Measurements from ENCODE around the gene RXFP4. TPM values are rescaled to one million over a fixed set of nuclear protein-coding genes. Genes with fewer than 3 reads are reported as not detected.

RXFP4 gene
- total RNA-seq, 2 experiments from 2014 or later = not detected

Small RNA genes within 50 kb of the gene (microRNA-seq; reads per million reads assigned to microRNA genes)
- not detected for gene MIR6738 (ENCODE audit: borderline microRNAs expressed, borderline number of aligned reads, borderline replicate concordance)

Other genes starting within 250 kb of the RXFP4 start
- 10 to 100 TPM; 48.0 to 51.2 TPM for gene GON4L, start 84.4 kb upstream of the RXFP4 start, total RNA-seq
- gene SYT11, start 82.1 kb upstream of the RXFP4 start, total RNA-seq = 10 to 100 TPM; 25.0 to 25.1 TPM
- 10 to 100 TPM; 19.1 to 21.1 TPM for gene RIT1, start 30.3 kb upstream of the RXFP4 start, total RNA-seq
- 10 to 100 TPM; 66.1 to 70.2 TPM for gene KHDC4, start 7.2 kb upstream of the RXFP4 start, total RNA-seq
- 100 to 1,000 TPM; 165 to 174 TPM for gene ARHGEF2, start 36.9 kb downstream of the RXFP4 start, total RNA-seq
- 100 to 1,000 TPM; 171 to 175 TPM for gene SSR2, start 79.3 kb downstream of the RXFP4 start, total RNA-seq
- gene UBQLN4, start 112.2 kb downstream of the RXFP4 start, total RNA-seq = 10 to 100 TPM; 32.7 to 32.9 TPM
- 10 to 100 TPM; 61.4 to 65.1 TPM for gene LAMTOR2, start 113.1 kb downstream of the RXFP4 start, total RNA-seq
- under 1 TPM; 0.52 to 0.56 TPM for gene RAB25, start 119.5 kb downstream of the RXFP4 start, total RNA-seq
- under 1 TPM; 0.43 to 0.51 TPM for gene MEX3A, start 140.8 kb downstream of the RXFP4 start, total RNA-seq
- gene LMNA, start 173.1 kb downstream of the RXFP4 start, total RNA-seq = 100 to 1,000 TPM; 210 to 211 TPM
- gene SEMA4A, start 211.9 kb downstream of the RXFP4 start, total RNA-seq = 10 to 100 TPM; 68.2 to 75.1 TPM